GM21723 (cell line): ENCODE data around the gene C16orf78.
"Not testable (repeated sequence)": the region's sequence is repeated elsewhere in the genome, so short reads cannot be mapped to it uniquely, and the experiment has no call there.

Experiments used
- ATAC-seq: cut with Tn5 transposase; IDR thresholded peaks from one replicate; pipeline ENCODE4 v1.9.1; 2021; ENCODE audit warnings: mild to moderate bottlenecking, moderate library complexity; ENCODE audit not compliant: unreplicated experiment

Gene C16orf78

GRCh38 chr16:49349446-49350168 lies 24.0 kb upstream of the C16orf78 start:
- ATAC-seq = no peak

DNA sequence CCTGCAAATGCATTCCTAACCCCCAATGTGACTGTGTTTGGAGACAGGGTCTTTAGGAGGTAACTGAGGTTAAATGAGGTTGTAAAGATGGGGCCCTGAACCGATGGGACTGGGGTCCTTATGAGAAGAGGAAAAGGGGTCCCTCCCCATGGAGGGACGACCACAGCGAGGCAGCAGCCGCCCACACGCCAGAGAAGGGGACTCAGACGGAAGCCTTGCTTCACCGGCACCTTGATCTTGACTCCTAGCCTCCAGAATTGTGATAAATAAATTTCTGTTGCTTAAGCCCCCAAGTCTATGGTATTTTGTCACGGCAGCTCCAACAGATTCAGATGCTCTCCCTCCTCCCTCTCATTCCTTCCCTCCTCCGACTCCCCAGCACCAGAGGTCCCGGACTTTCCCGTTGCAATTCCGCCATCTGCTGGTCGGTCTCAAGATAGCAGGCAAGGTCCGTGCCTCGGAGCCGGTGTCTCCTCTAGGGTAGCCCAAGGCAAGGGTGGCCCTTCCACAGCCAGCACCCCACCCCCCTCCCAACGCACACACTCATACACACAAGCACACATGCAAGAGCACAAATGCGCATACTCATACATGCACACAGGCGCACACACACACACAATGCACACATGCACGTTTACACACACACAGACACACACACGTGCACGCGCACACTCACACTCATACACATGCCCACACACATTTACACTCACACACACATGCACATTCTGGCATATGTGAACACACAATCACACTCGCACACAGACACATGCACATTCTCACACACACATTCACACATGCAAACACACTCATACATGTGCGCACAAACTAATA lies 23.1 kb upstream of the C16orf78 start:
- ATAC-seq = no peak

DNA sequence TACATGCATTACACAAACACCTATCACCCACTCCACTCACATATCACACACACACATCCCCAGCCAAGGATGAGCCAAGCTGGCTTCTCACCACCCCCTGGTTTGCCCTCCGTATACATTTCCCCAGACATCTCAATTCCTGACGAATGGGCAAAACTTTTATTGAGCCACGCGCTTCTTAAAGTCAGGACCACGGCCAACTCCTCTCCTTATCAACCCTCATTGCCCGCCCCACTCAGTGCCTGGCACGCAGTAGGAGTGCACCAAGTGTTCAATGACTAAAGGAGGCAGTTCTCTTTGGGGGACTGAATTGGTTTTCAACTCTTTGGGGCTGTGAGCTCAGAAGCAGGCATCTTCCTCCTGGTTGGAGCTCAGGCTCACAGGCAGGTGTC lies 22.5 kb upstream of the C16orf78 start:
- ATAC-seq = no peak

DNA sequence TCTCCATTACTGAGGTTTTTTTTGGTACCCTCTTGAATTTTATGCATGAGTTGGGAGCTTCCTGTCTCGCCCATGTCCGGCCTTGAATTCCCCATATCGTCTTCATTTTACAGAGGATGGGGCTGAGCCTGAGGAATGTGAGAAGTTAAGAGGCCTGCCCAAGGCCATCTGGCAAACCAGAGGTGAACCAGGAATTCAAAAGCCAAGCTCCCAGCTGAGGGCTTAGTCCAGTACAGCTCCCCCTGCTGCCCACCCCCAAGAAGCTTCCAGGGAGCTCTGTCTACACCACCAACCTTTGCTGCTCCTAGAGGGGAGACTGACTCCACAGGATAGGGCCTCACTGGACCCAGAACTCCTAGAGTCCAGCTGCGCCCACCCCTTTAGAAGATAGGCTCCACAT lies 20.7 kb upstream of the C16orf78 start:
- ATAC-seq = no peak

GRCh38 chr16:49353680-49354079 lies 19.9 kb upstream of the C16orf78 start:
- no peak for ATAC-seq

GRCh38 chr16:49354101-49354500 lies 19.5 kb upstream of the C16orf78 start:
- ATAC-seq = no peak

- no peak for ATAC-seq
Measured at GRCh38 chr16:49354991-49355390, 18.6 kb upstream of the C16orf78 start.

- ATAC-seq = no peak
Measured at GRCh38 chr16:49355933-49356665, 17.5 kb upstream of the C16orf78 start.

- no peak for ATAC-seq
Measured at GRCh38 chr16:49356728-49357488, 16.7 kb upstream of the C16orf78 start.

GRCh38 chr16:49359591-49359990 lies 14.0 kb upstream of the C16orf78 start:
- ATAC-seq = no peak

GRCh38 chr16:49361731-49362130 lies 11.9 kb upstream of the C16orf78 start:
- ATAC-seq = not testable (repeated sequence)

- ATAC-seq = no peak
Measured at GRCh38 chr16:49362230-49362629, 11.4 kb upstream of the C16orf78 start.

- peak; percentile 94 for ATAC-seq
Measured at GRCh38 chr16:49365711-49366509, 7.7 kb upstream of the C16orf78 start.

GRCh38 chr16:49366669-49367068 lies 6.9 kb upstream of the C16orf78 start:
- peak; percentile 61 for ATAC-seq

GRCh38 chr16:49369651-49370611 lies 3.7 kb upstream of the C16orf78 start:
- no peak for ATAC-seq

GRCh38 chr16:49376206-49376605 lies 2.6 kb downstream of the C16orf78 start:
- no peak for ATAC-seq

DNA sequence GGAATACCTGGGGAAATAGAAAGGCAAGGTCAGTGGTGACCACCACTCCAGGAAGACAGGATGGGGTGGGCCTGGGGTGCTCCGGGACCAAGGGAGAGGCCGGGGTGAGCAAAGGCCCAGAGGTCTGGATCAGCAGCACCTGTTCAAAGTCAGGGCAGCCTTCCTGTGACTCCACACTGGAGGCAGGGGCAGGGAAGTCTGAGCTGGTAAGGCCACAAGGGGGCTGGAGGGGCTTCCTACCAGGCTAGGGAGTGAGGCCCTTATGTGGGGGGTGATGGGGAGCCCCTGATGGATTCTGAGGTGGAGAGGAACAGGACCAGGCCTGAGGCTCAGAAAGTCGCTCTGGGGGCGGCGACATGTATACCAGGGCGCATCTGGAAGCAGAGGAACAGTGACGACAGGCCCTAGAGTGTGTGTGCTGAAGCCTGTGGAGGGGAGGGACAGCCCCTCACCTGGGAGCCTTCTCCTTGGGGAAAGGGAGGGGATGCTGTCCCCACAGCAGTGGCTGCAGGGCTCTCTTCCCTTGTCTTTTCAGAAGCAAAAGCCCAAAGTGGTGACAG lies 3.7 kb downstream of the C16orf78 start:
- ATAC-seq = no peak

DNA sequence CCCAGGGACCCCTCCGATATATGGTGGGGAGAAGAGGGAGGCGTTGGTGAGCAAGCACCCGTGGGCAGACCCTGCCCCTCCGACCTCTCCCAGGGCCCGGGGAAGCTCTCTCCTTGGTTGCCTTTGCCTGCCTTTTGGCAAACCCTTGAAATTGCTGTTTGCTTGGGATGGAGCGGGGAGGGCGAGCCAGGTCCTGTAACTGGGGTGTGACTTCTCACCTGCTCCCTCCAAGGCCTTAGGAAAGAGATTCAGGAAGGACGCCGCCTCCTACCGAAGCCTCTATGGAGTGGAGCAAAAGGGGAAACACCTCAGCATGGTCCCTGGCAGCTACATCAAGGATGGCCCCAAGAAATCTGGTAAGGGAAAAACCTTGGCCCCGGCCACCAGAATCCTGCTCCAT lies 4.6 kb downstream of the C16orf78 start:
- ATAC-seq = no peak

GRCh38 chr16:49378816-49379215 lies 5.2 kb downstream of the C16orf78 start:
- ATAC-seq = no peak
